Subcutaneous adipose tissue (tissue), 4 donors: ENCODE measurements around the gene ST14. TPM values are rescaled to one million over a fixed set of nuclear protein-coding genes. Genes with fewer than 3 reads are reported as not detected.

Experiments used
- total RNA-seq, 4 donors: library from RNA; depleted of rRNA; stranded (reverse); fragments of >200 nt; gene quantifications; one replicate each; pipeline ENCODE4 v1.1.0, GENCODE V29; 2016
- TF ChIP-seq, protein P1 (sequence below): fragments of 450-650 bp; IDR thresholded peaks from one replicate; pipeline ENCODE4 v1.5.1; 2016; ENCODE audit warnings: low read depth, mild to moderate bottlenecking, control low read depth, antibody characterized with exemption, moderate library complexity

Gene ST14
- total RNA-seq, 4 donors from 2014 or later = 2.8 to 113 (median 8.1) TPM

DNA sequence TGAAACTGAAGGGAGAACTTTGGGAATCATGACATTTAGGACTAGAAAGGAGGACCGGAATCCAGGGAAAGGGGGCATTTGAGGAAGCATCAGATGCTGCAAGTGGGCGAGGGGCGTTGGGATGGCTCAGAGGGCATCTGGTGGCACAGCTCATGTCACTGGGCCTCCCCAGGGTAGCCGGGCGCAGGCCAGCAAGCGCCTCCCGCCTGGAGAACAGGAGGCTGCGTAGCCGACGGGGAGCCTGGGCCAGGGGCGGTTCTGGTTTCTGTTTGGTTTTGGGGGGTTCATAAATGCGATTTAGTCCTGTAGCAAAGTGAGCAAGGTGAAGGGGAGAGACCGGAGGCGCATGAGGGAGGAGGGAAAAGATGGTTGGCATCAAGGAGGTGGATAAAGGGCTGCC lies 443 bp upstream of the ST14 start:
- TF ChIP-seq, protein P1, sequence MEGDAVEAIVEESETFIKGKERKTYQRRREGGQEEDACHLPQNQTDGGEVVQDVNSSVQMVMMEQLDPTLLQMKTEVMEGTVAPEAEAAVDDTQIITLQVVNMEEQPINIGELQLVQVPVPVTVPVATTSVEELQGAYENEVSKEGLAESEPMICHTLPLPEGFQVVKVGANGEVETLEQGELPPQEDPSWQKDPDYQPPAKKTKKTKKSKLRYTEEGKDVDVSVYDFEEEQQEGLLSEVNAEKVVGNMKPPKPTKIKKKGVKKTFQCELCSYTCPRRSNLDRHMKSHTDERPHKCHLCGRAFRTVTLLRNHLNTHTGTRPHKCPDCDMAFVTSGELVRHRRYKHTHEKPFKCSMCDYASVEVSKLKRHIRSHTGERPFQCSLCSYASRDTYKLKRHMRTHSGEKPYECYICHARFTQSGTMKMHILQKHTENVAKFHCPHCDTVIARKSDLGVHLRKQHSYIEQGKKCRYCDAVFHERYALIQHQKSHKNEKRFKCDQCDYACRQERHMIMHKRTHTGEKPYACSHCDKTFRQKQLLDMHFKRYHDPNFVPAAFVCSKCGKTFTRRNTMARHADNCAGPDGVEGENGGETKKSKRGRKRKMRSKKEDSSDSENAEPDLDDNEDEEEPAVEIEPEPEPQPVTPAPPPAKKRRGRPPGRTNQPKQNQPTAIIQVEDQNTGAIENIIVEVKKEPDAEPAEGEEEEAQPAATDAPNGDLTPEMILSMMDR = no peak

DNA sequence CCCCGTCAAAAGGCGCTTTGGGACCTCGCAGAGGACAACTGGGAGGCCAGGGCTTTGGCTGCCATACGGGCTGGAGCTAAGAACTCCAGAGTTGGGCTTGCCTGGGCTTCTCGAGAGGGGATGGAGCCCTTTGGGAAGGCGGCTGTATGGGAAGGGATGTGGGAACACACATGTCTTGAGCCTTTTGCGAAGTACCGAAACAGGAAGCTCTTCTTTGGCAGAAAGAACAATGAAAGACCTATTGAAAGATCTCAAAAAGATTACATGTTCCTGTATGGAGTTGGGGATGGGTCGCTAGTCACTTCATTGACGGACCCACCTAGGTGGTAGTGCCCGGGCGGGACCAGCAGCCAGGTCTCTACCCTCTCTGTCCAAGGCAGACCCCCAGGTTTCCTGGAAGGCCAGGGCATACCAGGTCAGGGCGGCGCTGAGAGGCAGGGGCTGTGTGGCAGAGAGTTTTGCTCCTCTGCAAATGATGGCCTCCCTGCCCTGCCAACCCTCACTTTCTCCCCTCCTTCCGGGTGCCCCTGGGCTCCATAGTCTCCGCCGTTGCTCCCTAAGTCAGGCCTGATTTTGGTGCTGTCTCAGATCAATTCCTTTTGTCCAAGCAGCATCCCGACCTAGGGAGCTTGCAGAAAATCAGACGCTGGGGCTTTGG lies 1.0 kb downstream of the ST14 start:
- TF ChIP-seq, protein P1 = no peak

DNA sequence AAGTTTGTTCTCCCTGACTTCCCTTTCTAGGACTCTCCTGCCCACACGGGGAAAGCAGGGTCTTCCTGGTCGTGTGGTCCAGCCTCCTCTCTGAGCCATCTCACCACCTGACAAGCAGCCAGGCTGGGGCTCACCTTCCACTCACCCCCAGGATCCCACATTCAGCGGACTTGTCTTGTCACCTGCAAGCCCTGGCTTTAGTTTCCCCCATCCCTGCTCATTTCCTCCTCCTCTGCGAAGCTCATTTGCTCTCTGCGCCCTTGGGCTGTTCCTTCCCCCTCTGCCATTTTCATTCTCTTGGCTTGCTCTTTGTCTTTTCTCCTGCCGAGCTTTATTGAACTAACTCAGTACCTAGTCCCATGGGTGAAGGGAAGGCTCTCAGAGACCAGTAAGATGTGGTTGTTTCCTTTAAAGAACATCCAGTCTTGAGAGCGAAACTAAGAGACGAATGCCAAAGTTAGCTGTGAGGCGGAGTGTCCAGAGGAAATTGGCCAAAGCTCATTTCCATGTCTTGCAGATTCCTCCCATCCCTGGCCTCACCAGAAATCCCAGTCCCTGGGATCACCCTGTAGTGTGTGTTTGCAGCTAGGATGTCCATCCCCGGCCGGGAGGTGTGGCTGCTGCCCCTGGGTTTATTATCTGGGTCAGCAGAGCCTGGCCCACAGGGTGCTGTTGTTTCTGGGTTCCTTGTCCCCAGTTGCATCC lies 2.0 kb downstream of the ST14 start:
- TF ChIP-seq, protein P1 = no peak

DNA sequence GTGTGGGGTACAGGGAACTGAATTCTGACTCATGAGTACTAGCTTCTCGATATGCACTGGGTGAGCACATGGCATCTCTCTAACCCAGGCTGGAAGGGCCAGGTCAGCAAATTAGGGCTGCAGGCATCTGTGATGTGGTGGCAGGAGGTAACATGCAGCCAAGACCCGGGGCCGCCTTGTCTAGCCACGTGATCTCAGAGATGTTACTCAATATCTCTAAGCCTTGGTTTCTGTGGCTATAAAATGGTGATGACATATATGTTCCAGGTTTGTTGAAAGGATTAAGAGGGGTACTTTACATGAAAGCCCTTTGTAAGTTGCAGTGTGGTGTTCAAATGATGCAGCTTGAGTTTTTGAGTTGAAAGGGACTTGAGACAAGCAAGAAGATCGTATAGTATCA lies 3.2 kb downstream of the ST14 start:
- TF ChIP-seq, protein P1 = no peak

DNA sequence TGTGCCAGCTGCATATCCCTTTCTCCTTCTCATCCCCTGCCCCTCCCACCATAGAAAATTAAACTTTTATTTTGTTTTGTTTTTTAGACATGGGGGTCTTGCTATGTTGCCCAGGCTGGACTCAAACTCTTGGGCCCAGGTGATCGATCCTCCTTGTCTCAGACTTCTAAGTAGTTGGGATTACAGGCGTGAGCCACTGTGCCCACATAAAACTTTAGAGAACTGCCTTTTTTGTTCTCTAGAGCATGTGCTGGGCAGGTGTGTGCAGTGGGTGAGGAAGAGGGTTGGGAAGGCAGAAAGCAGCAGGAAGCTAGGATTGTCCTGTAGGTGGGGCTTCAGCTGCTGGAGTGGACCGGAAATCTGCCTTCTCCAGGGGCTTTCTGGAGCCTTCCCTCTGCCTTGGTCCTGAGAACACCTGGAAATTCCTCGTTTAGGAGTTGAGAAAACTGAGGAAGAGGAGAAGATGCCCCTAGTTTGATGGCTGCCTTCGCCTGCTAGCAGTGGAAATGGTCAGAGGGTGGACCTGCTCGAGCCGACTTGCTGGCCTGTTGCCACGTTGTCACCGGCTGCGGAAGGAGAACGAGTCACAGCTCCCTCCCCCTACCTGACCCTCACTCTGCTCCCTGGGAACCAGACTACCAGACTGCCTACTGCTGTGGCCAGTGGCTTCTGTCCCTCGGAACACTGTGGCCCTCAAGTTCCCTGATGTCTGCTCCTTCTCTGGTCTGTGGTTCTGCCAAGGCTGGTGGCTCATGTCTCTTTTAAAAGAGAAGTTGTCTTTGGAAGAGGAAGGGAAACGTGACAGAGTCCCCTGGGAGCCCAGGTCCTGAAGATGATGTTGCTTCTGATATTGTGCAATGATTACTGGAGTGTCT lies 4.0 kb downstream of the ST14 start:
- TF ChIP-seq, protein P1 = no peak

DNA sequence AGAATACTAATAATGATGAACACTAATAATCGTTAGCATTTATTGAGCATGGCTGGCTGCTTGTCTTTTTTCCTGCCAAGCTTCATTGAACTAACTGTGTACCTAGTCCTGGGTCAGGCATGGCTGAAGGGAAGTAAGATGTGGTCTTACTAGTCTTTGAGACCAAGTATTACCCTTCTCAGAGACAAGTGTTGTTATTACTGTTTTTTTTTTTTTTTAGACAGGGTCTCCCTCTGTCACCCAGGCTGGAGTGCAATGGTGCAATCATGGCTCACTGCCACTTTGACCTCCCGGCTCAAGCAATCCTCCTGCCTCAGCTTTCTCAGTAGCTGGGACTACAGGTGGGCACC lies 4.6 kb downstream of the ST14 start:
- TF ChIP-seq, protein P1 = no peak
